HepG2 (cell line): ENCODE results near the gene PTPRM.

ENCODE experiments used
- ATF3 ChIP-seq: sonication (generic); formaldehyde crosslinking; IDR thresholded peaks from 2 replicates; pipeline ENCODE4 v1.4.0; 2020; ENCODE audit warnings: missing genetic modification reagents
- E2F1 ChIP-seq: sonication (generic); formaldehyde crosslinking; IDR thresholded peaks from 2 replicates; pipeline ENCODE4 v1.5.0; 2020; ENCODE audit warnings: missing genetic modification reagents
- MTA3 ChIP-seq: sonication (generic); formaldehyde crosslinking; IDR thresholded peaks from 2 replicates; pipeline ENCODE4 v1.4.0; 2020; ENCODE audit warnings: missing genetic modification reagents
- NKX3-1 ChIP-seq: sonication (generic); formaldehyde crosslinking; IDR thresholded peaks from 2 replicates; pipeline ENCODE4 v1.5.0; 2020; ENCODE audit warnings: missing genetic modification reagents
- PBX3 ChIP-seq: sonication (generic); formaldehyde crosslinking; IDR thresholded peaks from 2 replicates; pipeline ENCODE4 v1.8.1; 2023; ENCODE audit warnings: missing genetic modification reagents, inconsistent platforms, borderline replicate concordance
- TEAD3 ChIP-seq: optimal IDR thresholded peaks from 2 replicates; pipeline ENCODE3; 2016; ENCODE audit warnings: borderline replicate concordance
- YY1 ChIP-seq: IDR thresholded peaks from 2 replicates; pipeline ENCODE4 v1.6.1; 2011; ENCODE audit warnings: low read length, low read depth, moderate library complexity, mild to moderate bottlenecking; ENCODE audit not compliant: insufficient read depth, insufficient replicate concordance

GRCh38 chr18:7872569-7872968 lies 305.5 kb downstream of the PTPRM start:
- no peak for TF ChIP-seq E2F1 (CRISPR knock-in tag)
- TF ChIP-seq MTA3 (CRISPR knock-in tag) = no peak
- TF ChIP-seq TEAD3 (CRISPR knock-in tag) = no peak
- no peak for TF ChIP-seq YY1
- no peak for TF ChIP-seq NKX3-1 (CRISPR knock-in tag)
- peak; percentile 82 for TF ChIP-seq ATF3 (CRISPR knock-in tag)
- TF ChIP-seq PBX3 = no peak
